Thyroid gland (tissue), 4 donors: Measurements from ENCODE around the gene LDLRAD3. TPM values are rescaled to one million over a fixed set of nuclear protein-coding genes. Genes with fewer than 3 reads are reported as not detected.

ENCODE experiments used
- DNase-seq, 2 donors: peaks; one replicate each; pipeline ENCODE4 v3.0.0-alpha.2; 2019
- H3K27ac ChIP-seq, 3 donors: fragments of 200-600 bp; sonication (generic); 1 replicate in 2 of 3; 2 replicates in 1 of 3; pipeline ENCODE4 v1.5.1; 2016 to 2019; ENCODE audit warnings: mild to moderate bottlenecking in 1 of 3, moderate library complexity in 1 of 3
- H3K27me3 ChIP-seq: fragments of 200-600 bp; sonication (generic); one replicate; pipeline ENCODE4 v1.5.1; 2019
- H3K36me3 ChIP-seq, 2 donors: fragments of 200-600 bp; sonication (generic); one replicate each; pipeline ENCODE4 v1.5.1; 2016 to 2019
- H3K4me1 ChIP-seq, 2 donors: fragments of 200-600 bp; sonication (generic); one replicate each; pipeline ENCODE4 v1.5.1; 2017 to 2019
- H3K4me3 ChIP-seq, 3 donors: fragments of 200-600 bp; sonication (generic); replicated peaks in 1 of 3; 1 replicate in 2 of 3; 2 replicates in 1 of 3; pipeline ENCODE4 v1.5.1; 2016; ENCODE audit warnings: mild to moderate bottlenecking in 1 of 3
- H3K9me3 ChIP-seq: fragments of 200-600 bp; sonication (generic); one replicate; pipeline ENCODE4 v1.5.1; 2017
- POLR2A ChIP-seq, 2 donors: fragments of 450-650 bp; IDR thresholded peaks; one replicate each; pipeline ENCODE4 v1.6.1; 2017; ENCODE audit warnings: antibody characterized with exemption in 2 of 2, mild to moderate bottlenecking in 2 of 2, moderate library complexity in 1 of 2
- WGBS, 2 donors: methylation state at CpG; one replicate each; pipeline ENCODE4 v1.1.5; 2017; 5-methylcytosine and 5-hydroxymethylcytosine counted together
- intact Hi-C: fragments of 100-400 bp; cut with DNase I; formaldehyde crosslinking; loops from one replicate; pipeline ENCODE4 v1.15.1; 2023
- total RNA-seq, 4 donors: library from RNA; depleted of rRNA; stranded (reverse); fragments of >200 nt; gene quantifications; one replicate each; pipeline ENCODE4 v1.2.3, GENCODE V29; 2016
- TF ChIP-seq, protein P1 (sequence below), 6 experiments: fragments of 200-600 bp in 3 of 6; fragments of 450-650 bp in 3 of 6; sonication (generic) in 3 of 6; IDR thresholded peaks; one replicate each; pipeline ENCODE4 v1.5.1; 2016 to 2019; ENCODE audit warnings: antibody characterized with exemption in 6 of 6, mild to moderate bottlenecking in 2 of 6, inconsistent platforms in 1 of 6, moderate library complexity in 1 of 6

The LDLRAD3 gene
- total RNA-seq, 4 donors from 2014 or later: 3.6 to 9.3 (median 6.2) TPM

DNA sequence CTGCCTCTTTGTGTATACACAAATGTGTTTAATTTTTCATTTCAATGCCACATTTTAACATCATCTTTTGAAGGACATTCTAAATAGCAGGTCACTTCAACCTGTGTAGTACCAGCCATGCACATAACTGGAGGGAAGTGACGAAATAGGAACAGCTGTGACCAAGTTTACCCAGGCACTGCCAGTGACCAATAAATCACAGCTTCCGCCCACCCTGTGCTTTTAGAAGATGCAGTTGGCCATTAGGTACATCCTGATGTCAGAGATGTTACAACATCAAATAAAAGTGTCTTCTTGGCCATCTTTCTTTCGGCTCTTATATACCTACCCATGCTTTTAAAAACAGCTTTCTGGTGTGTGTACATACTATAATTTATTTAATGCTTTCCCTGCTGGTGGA is 7.8 kb downstream of the LDLRAD3 start:
- Histone ChIP-seq H3K27ac (no peak overlapping the region), H3K4me3 (no peak overlapping the region), H3K36me3 (no peaks in the 10 kb centered on the region), H3K4me1 (no peaks in the 10 kb centered on the region), H3K9me3 (no peaks in the 10 kb centered on the region), H3K27me3 (no peaks in the 10 kb centered on the region)
- WGBS, 2 donors: 92 to 97% methylated on average over 3 of the region's 3 CpGs
- no peak for DNase-seq
- intact Hi-C loops: no loop called here
- TF ChIP-seq, protein P1, sequence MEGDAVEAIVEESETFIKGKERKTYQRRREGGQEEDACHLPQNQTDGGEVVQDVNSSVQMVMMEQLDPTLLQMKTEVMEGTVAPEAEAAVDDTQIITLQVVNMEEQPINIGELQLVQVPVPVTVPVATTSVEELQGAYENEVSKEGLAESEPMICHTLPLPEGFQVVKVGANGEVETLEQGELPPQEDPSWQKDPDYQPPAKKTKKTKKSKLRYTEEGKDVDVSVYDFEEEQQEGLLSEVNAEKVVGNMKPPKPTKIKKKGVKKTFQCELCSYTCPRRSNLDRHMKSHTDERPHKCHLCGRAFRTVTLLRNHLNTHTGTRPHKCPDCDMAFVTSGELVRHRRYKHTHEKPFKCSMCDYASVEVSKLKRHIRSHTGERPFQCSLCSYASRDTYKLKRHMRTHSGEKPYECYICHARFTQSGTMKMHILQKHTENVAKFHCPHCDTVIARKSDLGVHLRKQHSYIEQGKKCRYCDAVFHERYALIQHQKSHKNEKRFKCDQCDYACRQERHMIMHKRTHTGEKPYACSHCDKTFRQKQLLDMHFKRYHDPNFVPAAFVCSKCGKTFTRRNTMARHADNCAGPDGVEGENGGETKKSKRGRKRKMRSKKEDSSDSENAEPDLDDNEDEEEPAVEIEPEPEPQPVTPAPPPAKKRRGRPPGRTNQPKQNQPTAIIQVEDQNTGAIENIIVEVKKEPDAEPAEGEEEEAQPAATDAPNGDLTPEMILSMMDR (IDR thresholded peaks at IDR 0.05): no peak
- no peak for TF ChIP-seq POLR2A (IDR thresholded peaks at IDR 0.05)

DNA sequence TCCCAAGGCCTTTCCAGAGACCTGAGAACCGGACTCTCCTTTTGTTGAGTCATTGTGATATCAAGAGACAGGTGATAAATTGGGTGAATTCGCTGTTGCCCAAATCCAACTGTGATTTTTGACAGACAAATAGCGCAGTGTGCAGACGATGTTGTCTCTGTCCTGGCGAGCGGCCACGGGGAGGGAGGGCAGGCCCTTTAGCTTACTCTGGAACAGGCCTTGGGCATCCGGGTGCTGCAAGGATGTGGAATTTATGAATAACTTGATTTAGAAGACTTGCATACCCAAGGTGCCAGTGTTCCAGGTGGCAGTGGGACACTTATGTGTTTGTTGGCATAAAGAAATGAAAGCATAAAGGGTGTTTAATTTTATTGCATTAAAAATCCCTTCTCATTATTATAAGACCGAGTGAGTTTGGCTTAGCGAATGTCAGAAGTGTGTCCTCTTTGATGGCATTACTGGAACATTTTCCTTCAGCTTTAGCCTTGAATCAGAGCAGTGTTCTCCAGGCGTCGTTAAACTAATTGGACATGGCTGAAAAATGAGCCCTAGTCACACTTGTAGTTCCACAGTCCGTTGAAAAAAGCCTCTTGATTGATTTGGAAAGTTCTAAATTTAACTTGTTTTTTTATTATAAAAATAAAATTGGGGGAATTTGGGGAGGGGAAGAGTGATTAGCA is 9.4 kb downstream of the LDLRAD3 start:
- Histone ChIP-seq H3K4me3 (no peak overlapping the region), H3K27me3 (no peaks in the 10 kb centered on the region), H3K27ac (no peak overlapping the region), H3K36me3 (no peaks in the 10 kb centered on the region), H3K4me1 (no peaks in the 10 kb centered on the region), H3K9me3 (no peaks in the 10 kb centered on the region)
- no peak for TF ChIP-seq POLR2A (IDR thresholded peaks at IDR 0.05)
- TF ChIP-seq, protein P1 (IDR thresholded peaks at IDR 0.05): no peak
- intact Hi-C loops: no loop called here
- DNase-seq: no peak
- WGBS, 2 donors: 67 to 80% methylated on average over 13 of the region's 13 CpGs

DNA sequence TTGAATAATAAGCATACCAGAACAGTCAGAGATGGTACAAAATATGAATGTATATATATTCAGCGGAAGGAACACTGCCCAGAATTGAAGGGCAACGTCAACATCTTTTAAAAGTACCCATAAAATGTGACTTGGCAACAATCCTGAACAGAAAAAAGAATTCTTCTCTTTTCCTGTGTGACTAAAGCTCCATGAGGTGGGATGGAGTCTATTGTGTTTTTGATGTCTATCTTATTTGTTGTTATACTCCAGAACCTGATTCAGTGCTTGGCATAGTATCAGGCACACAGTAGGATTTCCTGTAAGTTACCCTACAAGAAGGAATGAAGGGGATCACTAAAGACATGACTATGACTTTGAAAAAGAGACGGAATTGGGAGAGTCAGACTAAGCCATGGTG is 10.3 kb downstream of the LDLRAD3 start:
- 85 to 95% methylated on average over 3 of the region's 3 CpGs for WGBS, 2 donors
- Histone ChIP-seq H3K36me3 (no peaks in the 10 kb centered on the region), H3K27ac (no peak overlapping the region), H3K9me3 (no peaks in the 10 kb centered on the region), H3K4me1 (no peaks in the 10 kb centered on the region), H3K4me3 (no peak overlapping the region), H3K27me3 (no peaks in the 10 kb centered on the region)
- no peak for TF ChIP-seq POLR2A (IDR thresholded peaks at IDR 0.05)
- TF ChIP-seq, protein P1 (IDR thresholded peaks at IDR 0.05): no peak
- DNase-seq: no peak
- intact Hi-C loops: no loop called here

DNA sequence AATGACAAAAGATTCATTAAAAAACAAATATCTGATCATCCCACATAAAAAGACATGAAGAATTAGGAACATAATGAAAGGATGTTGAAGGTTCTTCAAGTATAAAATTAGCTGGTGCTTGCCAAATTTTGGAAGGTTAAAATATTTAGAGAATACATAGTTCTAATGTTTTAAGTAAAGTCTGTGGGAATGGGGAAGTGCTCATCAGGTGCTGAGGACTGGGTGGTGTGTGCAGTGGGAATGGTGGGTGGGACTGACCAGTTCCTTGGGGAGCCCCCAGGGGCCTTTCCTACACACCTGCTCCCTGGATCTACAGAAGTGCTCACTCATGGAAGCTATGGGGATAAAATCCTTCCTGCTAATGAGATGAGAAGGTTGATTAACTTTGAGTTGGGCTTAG is 11.8 kb downstream of the LDLRAD3 start:
- TF ChIP-seq POLR2A (IDR thresholded peaks at IDR 0.05): no peak
- TF ChIP-seq, protein P1 (IDR thresholded peaks at IDR 0.05): no peak
- intact Hi-C loops: no loop called here
- H3K4me3 ChIP-seq: no peak overlapping the region
- no peaks in the 10 kb centered on the region for H3K27me3 ChIP-seq
- no peaks in the 10 kb centered on the region for H3K4me1 ChIP-seq
- no peaks in the 10 kb centered on the region for H3K9me3 ChIP-seq
- no peaks in the 10 kb centered on the region for H3K36me3 ChIP-seq
- H3K27ac ChIP-seq: no peak overlapping the region
- DNase-seq: no peak

- no peak for DNase-seq
- WGBS, 2 donors: 86% methylated on average over 8 of the region's 8 CpGs
- Histone ChIP-seq H3K4me1 (peaks cover 0 to 5% of the 10 kb centered on the region in 2 donors), H3K36me3 (no peaks in the 10 kb centered on the region), H3K4me3 (no peak overlapping the region), H3K27me3 (no peaks in the 10 kb centered on the region), H3K27ac (no peak overlapping the region), H3K9me3 (no peaks in the 10 kb centered on the region)
- TF ChIP-seq, protein P1 (IDR thresholded peaks at IDR 0.05): no peak
- no peak for TF ChIP-seq POLR2A (IDR thresholded peaks at IDR 0.05)
- intact Hi-C loops: no loop called here
Measured at GRCh38 chr11:35962369-35963138, 18.7 kb downstream of the LDLRAD3 start.
